Osteocyte (in vitro differentiated cells): ENCODE measurements around the gene ARAP2. TPM values are rescaled to one million over a fixed set of nuclear protein-coding genes. Genes with fewer than 3 reads are reported as not detected.

Experiments used
- DNase-seq: peaks from one replicate; pipeline ENCODE4 v3.0.0; 2021; ENCODE audit warnings: mixed read lengths; ENCODE audit not compliant: unreplicated experiment; ENCODE audit errors: extremely low spot score
- H3K27ac Mint-ChIP-seq: one replicate; pipeline ENCODE4 v1.8.0; 2021; ENCODE audit warnings: mild to moderate bottlenecking, mixed read lengths; ENCODE audit not compliant: unreplicated experiment
- H3K27me3 Mint-ChIP-seq: one replicate; pipeline ENCODE4 v1.8.0; 2021; ENCODE audit warnings: mixed read lengths; ENCODE audit not compliant: unreplicated experiment
- H3K36me3 Mint-ChIP-seq: one replicate; pipeline ENCODE4 v1.8.0; 2021; ENCODE audit warnings: mixed read lengths; ENCODE audit not compliant: unreplicated experiment
- H3K4me1 Mint-ChIP-seq: one replicate; pipeline ENCODE4 v1.8.0; 2021; ENCODE audit warnings: mixed read lengths; ENCODE audit not compliant: unreplicated experiment
- H3K4me3 Mint-ChIP-seq: one replicate; pipeline ENCODE4 v1.8.0; 2021; ENCODE audit warnings: mild to moderate bottlenecking, moderate library complexity, mixed read lengths; ENCODE audit not compliant: unreplicated experiment
- H3K9me3 Mint-ChIP-seq: one replicate; pipeline ENCODE4 v1.8.0; 2021; ENCODE audit warnings: mixed read lengths; ENCODE audit not compliant: unreplicated experiment
- total RNA-seq: library from RNA; stranded (reverse); gene quantifications from 2 replicates; pipeline ENCODE4 v1.2.1, GENCODE V29; 2021
- TF ChIP-seq, protein P1 (sequence below): fragments of 200-600 bp; sonication (generic); IDR thresholded peaks from 2 replicates; pipeline ENCODE4 v1.5.0; 2021; ENCODE audit warnings: antibody characterized with exemption, mild to moderate bottlenecking, moderate library complexity

Gene ARAP2
- total RNA-seq, 1 donor from 2014 or later: 1.0 TPM

DNA sequence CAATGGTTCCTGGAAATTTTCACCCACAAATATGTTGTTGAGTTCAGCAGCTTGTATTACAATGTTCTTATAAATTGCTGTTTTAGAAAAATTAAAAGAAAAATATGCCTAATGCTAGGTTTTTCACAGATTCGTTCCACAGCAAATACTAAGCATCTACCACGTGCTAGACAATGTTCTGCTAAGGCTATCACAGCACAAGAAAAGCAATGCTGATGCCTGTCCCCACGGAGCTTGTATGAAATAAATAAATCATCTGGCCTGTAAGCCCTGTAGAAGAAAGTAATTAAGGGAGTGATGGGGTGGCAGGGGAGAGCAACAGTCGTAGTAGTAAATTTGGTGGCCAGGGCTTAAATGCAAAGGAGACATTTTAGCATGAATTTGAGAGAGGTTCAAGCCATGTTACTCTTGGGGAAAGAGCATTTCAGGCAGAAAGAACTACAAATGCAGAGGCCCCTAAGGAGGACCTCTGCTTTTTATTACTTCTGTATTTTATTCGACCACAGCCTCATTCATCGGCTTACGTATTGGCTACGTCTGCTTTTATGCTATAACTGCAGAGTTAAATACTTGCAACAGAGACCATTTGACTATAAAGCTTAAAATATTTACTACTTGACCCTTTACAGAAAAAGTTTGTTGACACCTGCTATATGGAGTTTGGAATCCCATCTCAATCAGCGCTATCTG, 36.3 kb downstream of the ARAP2 start:
- H3K9me3 Mint-ChIP-seq: no peaks in the 10 kb centered on the region
- H3K4me3 Mint-ChIP-seq: no peak overlapping the region
- TF ChIP-seq, protein P1, sequence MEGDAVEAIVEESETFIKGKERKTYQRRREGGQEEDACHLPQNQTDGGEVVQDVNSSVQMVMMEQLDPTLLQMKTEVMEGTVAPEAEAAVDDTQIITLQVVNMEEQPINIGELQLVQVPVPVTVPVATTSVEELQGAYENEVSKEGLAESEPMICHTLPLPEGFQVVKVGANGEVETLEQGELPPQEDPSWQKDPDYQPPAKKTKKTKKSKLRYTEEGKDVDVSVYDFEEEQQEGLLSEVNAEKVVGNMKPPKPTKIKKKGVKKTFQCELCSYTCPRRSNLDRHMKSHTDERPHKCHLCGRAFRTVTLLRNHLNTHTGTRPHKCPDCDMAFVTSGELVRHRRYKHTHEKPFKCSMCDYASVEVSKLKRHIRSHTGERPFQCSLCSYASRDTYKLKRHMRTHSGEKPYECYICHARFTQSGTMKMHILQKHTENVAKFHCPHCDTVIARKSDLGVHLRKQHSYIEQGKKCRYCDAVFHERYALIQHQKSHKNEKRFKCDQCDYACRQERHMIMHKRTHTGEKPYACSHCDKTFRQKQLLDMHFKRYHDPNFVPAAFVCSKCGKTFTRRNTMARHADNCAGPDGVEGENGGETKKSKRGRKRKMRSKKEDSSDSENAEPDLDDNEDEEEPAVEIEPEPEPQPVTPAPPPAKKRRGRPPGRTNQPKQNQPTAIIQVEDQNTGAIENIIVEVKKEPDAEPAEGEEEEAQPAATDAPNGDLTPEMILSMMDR: no peak
- no peak for DNase-seq
- no peaks in the 10 kb centered on the region for H3K27me3 Mint-ChIP-seq
- H3K4me1 Mint-ChIP-seq: peaks cover 6% of the 10 kb centered on the region
- no peaks in the 10 kb centered on the region for H3K36me3 Mint-ChIP-seq
- H3K27ac Mint-ChIP-seq: no peak overlapping the region

DNA sequence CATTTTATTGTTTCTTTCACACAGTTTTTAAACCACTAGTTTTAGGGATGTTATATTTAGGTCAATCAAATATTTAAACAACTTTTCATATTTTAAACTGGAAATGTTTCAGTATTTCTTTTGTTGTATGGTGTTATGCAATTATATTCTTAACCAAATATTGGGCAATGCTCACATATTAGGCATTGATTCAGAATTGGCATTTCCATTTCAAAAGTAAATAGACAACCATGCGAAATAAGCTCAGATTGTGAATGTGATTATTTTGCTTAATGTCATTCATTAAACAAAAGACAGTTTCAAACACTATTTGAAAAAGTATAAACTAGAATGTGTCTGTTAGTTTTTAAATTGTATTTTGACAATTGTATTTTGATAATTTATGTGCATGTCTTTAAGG, 36.9 kb downstream of the ARAP2 start:
- Mint-ChIP-seq H3K27me3 (no peaks in the 10 kb centered on the region), H3K36me3 (no peaks in the 10 kb centered on the region), H3K9me3 (no peaks in the 10 kb centered on the region), H3K4me1 (peaks cover 6% of the 10 kb centered on the region), H3K27ac (no peak overlapping the region), H3K4me3 (no peak overlapping the region)
- TF ChIP-seq, protein P1: no peak
- DNase-seq: no peak

DNA sequence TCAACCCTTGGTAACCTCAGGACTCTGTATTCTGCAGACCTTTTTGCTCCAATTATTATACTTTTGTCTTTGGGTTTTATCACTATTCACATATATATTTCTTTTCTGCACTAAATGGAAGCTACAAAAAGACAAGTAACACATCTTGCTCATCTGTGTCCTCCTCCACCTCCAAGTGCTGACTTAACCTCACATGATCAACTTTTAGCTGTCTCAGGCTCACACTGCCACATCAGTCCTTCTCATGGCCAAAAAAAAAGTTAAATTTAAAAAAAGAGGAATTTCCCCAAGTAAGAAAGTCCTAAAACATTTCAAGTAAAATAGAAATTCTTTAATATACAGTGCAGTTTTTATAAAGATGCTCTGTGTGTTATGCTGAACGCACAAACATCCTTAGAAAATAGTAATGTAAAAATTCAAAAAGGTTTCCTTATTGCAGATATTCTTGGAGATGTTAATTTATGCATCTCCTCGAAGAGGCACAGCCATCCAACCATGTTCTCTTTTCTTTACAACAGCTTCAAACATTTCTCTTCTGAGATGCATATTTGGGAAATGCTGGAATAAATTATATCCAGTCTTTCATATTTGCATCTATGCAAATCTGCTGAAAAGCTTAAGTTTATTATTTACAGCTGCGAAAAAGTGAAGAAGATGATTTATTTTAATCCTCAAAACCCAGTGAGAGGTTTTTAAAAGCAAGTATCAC, 37.6 kb downstream of the ARAP2 start:
- H3K9me3 Mint-ChIP-seq: no peaks in the 10 kb centered on the region
- no peak for DNase-seq
- peaks cover 6% of the 10 kb centered on the region for H3K4me1 Mint-ChIP-seq
- no peak overlapping the region for H3K27ac Mint-ChIP-seq
- H3K4me3 Mint-ChIP-seq: no peak overlapping the region
- no peaks in the 10 kb centered on the region for H3K27me3 Mint-ChIP-seq
- TF ChIP-seq, protein P1: no peak
- no peaks in the 10 kb centered on the region for H3K36me3 Mint-ChIP-seq

DNA sequence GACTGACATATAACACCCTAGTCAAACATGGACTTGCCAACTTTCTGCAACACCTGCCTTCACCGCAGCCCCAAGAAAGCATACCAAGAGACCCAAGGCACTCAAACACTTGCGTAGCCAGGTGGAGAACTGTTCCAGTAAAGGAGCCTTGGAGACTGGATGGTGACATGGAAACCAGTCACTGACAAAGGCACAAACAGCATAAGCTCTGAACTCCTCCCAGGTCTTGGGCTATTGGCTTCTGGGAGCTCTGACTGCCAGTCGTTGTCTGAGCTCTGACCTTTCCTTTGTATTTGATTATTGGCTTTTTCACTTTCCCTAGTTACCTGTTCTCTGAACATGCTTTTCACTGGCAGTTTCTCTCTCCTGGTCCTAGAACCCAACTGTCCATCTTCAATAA, 38.3 kb downstream of the ARAP2 start:
- H3K4me3 Mint-ChIP-seq: no peak overlapping the region
- H3K27ac Mint-ChIP-seq: no peak overlapping the region
- H3K36me3 Mint-ChIP-seq: no peaks in the 10 kb centered on the region
- no peaks in the 10 kb centered on the region for H3K27me3 Mint-ChIP-seq
- TF ChIP-seq, protein P1: no peak
- DNase-seq: no peak
- H3K9me3 Mint-ChIP-seq: no peaks in the 10 kb centered on the region
- H3K4me1 Mint-ChIP-seq: peaks cover 6% of the 10 kb centered on the region

DNA sequence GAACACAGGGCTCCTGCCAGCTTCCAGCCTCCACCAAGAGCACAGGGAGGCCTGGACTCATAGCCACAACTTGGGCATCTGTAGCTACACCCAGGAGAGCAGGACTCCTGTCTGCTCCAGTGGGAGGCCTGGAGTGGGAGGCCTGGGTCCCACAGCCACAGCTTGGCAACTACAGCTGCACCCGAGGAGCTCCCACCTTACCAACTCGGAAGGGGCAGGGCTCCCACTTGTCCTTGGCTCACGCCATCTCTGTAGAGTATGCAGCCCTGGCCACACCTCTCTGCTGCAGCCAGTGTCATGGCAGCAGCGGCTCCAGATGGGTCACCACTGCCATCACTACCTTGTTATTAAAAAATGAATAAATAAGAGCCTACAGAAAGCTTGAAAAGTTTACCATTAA, 45.5 kb downstream of the ARAP2 start:
- Mint-ChIP-seq H3K9me3 (no peaks in the 10 kb centered on the region), H3K27ac (no peak overlapping the region), H3K36me3 (no peaks in the 10 kb centered on the region), H3K27me3 (no peaks in the 10 kb centered on the region), H3K4me3 (no peak overlapping the region), H3K4me1 (no peaks in the 10 kb centered on the region)
- DNase-seq: no peak
- TF ChIP-seq, protein P1: no peak
